Kidney (tissue), 14 donors: Measurements from ENCODE around the gene CEBPE. TPM values are rescaled to one million over a fixed set of nuclear protein-coding genes. Genes with fewer than 3 reads are reported as not detected.
"Not testable (repeated sequence)": the region's sequence is repeated elsewhere in the genome, so short reads cannot be mapped to it uniquely, and the experiment has no call there.

ENCODE experiments used
- DNase-seq, 5 donors: peaks; one replicate each; pipeline ENCODE4 v3.0.0-alpha.2; 2013 to 2020
- FAIRE-seq: peaks from 2 replicates; lab custom pipeline; 2012; peaks lifted over from hg19 to GRCh38; lab: Jason Lieb, UNC
- H3K27ac ChIP-seq, 2 donors: one replicate each; pipeline ENCODE4 v1.7.0; 2013; ENCODE audit warnings: low read depth in 2 of 2, low read length in 2 of 2, inconsistent platforms in 1 of 2
- H3K27me3 ChIP-seq: one replicate; pipeline ENCODE4 v1.7.1; 2013; ENCODE audit warnings: low read length, inconsistent platforms; ENCODE audit not compliant: control insufficient read depth, insufficient read depth
- H3K36me3 ChIP-seq, 3 donors: one replicate each; pipeline versions ENCODE4 v1.7.0 to v1.7.1; 2013; ENCODE audit warnings: low read length in 3 of 3, control low read depth in 1 of 3, inconsistent platforms in 1 of 3; ENCODE audit not compliant: insufficient read depth in 3 of 3, control insufficient read depth in 2 of 3
- H3K4me1 ChIP-seq, 3 donors: one replicate each; pipeline versions ENCODE4 v1.7.0 to v1.7.1; 2013; ENCODE audit warnings: low read length in 3 of 3, inconsistent platforms in 1 of 3, low read depth in 1 of 3; ENCODE audit not compliant: control insufficient read depth in 2 of 3, insufficient read depth in 2 of 3
- H3K4me3 ChIP-seq, 3 donors: one replicate each; pipeline versions ENCODE4 v1.7.0 to v1.8.1; 2013; ENCODE audit warnings: low read length in 3 of 3, control low read depth in 1 of 3, inconsistent platforms in 1 of 3
- H3K9ac ChIP-seq, 3 donors: one replicate each; pipeline versions ENCODE4 v1.7.0 to v1.7.1; 2013; ENCODE audit warnings: low read length in 3 of 3, control low read depth in 1 of 3, inconsistent platforms in 1 of 3
- H3K9me3 ChIP-seq, 3 donors: one replicate each; pipeline versions ENCODE4 v1.7.0 to v1.7.1; 2013; ENCODE audit warnings: low read length in 3 of 3, control low read depth in 1 of 3, inconsistent platforms in 1 of 3; ENCODE audit not compliant: control insufficient read depth in 2 of 3, insufficient read depth in 1 of 3
- intact Hi-C: fragments of 100-400 bp; cut with DNase I; formaldehyde crosslinking; loops from one replicate; pipeline ENCODE4 v1.11.1; 2022
- polyA plus RNA-seq: library from polyadenylated mRNA; stranded (reverse); fragments of 350-450 nt; fragmentation: Illumina TruSeq; extraction: RNeasy Lipid Tissue Mini Kit (QIAGEN cat#74804); gene quantifications from one replicate; pipeline ENCODE4 v1.2.3, GENCODE V29; 2014; ENCODE audit warnings: low read depth, low replicate concordance; ENCODE audit not compliant: insufficient read depth
- total RNA-seq: library from RNA; stranded (reverse); fragmentation: NEBNext Ultra II Directional; extraction: Animal tissue kit (Norgen Biotek cat#: 25700); gene quantifications from one replicate; pipeline ENCODE4 v1.2.1, GENCODE V29; 2021
- TF ChIP-seq, protein P1 (sequence below): IDR thresholded peaks from 3 replicates; pipeline ENCODE4 v1.5.1; 2012; ENCODE audit warnings: mild to moderate bottlenecking, moderate library complexity, borderline replicate concordance; ENCODE audit not compliant: insufficient read depth; ENCODE audit errors: extremely low read depth
- donor health status: control.
- donor health status: control.
- donor health status: control.
- donor health status: control.
- donor health status: control.
- donor health status: DM: yes; HTN: yes; CAD: no.
- donor health status: Normal renal cell carcinoma (clear cell type).

CEBPE gene
- total and polyA plus RNA-seq, 2 donors from 2014 or later, result not detected

GRCh38 chr14:23109769-23110168, 9.3 kb downstream of the CEBPE start:
- Histone ChIP-seq H3K9ac (no peak overlapping the region), H3K4me3 (no peak overlapping the region), H3K36me3 (no peaks in the 10 kb centered on the region), H3K9me3 (no peaks in the 10 kb centered on the region), H3K4me1 (no peaks in the 10 kb centered on the region), H3K27ac (no peak overlapping the region), H3K27me3 (no peaks in the 10 kb centered on the region)
- no peak for FAIRE-seq
- intact Hi-C loops, result no loop called here
- DNase-seq, result no peak
- TF ChIP-seq, protein P1, sequence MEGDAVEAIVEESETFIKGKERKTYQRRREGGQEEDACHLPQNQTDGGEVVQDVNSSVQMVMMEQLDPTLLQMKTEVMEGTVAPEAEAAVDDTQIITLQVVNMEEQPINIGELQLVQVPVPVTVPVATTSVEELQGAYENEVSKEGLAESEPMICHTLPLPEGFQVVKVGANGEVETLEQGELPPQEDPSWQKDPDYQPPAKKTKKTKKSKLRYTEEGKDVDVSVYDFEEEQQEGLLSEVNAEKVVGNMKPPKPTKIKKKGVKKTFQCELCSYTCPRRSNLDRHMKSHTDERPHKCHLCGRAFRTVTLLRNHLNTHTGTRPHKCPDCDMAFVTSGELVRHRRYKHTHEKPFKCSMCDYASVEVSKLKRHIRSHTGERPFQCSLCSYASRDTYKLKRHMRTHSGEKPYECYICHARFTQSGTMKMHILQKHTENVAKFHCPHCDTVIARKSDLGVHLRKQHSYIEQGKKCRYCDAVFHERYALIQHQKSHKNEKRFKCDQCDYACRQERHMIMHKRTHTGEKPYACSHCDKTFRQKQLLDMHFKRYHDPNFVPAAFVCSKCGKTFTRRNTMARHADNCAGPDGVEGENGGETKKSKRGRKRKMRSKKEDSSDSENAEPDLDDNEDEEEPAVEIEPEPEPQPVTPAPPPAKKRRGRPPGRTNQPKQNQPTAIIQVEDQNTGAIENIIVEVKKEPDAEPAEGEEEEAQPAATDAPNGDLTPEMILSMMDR, result no peak

- H3K9ac ChIP-seq, intact Hi-C loops, DNase-seq, H3K36me3 ChIP-seq, FAIRE-seq, H3K27me3 ChIP-seq, H3K4me3 ChIP-seq, H3K27ac ChIP-seq, H3K9me3 ChIP-seq, H3K4me1 ChIP-seq: not testable (repeated sequence)
Measured at GRCh38 chr14:23108169-23108568, 10.9 kb downstream of the CEBPE start.

- H3K36me3 ChIP-seq, intact Hi-C loops, H3K9me3 ChIP-seq, H3K4me3 ChIP-seq, H3K27me3 ChIP-seq, H3K27ac ChIP-seq, H3K9ac ChIP-seq, DNase-seq, FAIRE-seq, H3K4me1 ChIP-seq: not testable (repeated sequence)
Measured at GRCh38 chr14:23107620-23108019, 11.4 kb downstream of the CEBPE start.

DNA sequence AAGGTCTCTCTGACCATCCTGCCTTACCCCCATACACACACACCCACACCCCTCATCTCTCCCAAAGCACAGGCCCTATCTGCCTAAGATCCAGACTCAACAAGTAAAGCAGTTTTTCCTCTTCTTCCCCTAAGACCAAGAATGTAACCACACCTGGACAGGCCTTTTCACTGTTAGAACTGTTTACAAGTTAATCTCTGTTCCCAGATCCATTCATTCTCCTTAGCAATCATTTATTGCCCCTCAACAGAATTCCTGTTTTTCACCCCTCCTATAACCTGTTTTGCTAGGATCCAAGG, 12.4 kb downstream of the CEBPE start:
- Histone ChIP-seq H3K9ac (no peak overlapping the region), H3K4me3 (no peak overlapping the region), H3K9me3 (no peaks in the 10 kb centered on the region), H3K36me3 (no peaks in the 10 kb centered on the region), H3K27me3 (no peaks in the 10 kb centered on the region), H3K4me1 (no peaks in the 10 kb centered on the region), H3K27ac (no peak overlapping the region)
- FAIRE-seq (no peak), DNase-seq (no peak)
- TF ChIP-seq, protein P1, result no peak
- intact Hi-C loops, result no loop called here

DNA sequence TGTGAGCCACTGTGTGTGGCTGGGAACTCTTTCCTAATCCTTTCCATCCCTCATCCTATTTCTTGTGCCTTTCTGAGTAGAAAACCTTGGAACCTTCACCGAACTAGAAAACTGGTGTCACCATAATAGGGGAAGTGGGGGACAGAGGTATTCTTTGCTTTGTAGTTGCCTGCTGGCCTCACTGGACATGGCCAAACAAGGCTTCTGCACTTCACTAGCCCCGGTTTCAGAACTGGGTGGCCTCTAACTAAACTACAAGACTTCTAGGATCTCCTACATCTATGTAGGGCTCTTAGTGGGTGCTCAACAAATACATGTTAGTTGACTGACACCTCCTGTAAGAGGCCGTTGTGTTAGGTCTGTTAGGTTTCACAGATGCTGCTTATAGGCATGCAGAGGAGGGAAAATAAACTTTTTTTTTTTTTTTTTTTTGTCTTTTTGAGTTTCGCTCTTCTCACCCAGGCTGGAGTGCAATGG, 13.7 kb downstream of the CEBPE start:
- intact Hi-C loops, result no loop called here
- no peaks in the 10 kb centered on the region for H3K4me1 ChIP-seq
- H3K4me3 ChIP-seq, result no peak overlapping the region
- TF ChIP-seq, protein P1, result no peak
- H3K27ac ChIP-seq, result no peak overlapping the region
- H3K27me3 ChIP-seq, result no peaks in the 10 kb centered on the region
- no peaks in the 10 kb centered on the region for H3K9me3 ChIP-seq
- peak in 1 of 5 donors; percentile 5 for DNase-seq
- FAIRE-seq, result no peak
- H3K36me3 ChIP-seq, result no peaks in the 10 kb centered on the region
- no peak overlapping the region for H3K9ac ChIP-seq
